ENCODE measurements around the gene TRPV3. TPM values are rescaled to one million over a fixed set of nuclear protein-coding genes. Genes with fewer than 3 reads are reported as not detected.

Gene TRPV3
- total and polyA plus RNA-seq, 10 donors = 0.13 to 2.0 (median 0.99) TPM

DNA sequence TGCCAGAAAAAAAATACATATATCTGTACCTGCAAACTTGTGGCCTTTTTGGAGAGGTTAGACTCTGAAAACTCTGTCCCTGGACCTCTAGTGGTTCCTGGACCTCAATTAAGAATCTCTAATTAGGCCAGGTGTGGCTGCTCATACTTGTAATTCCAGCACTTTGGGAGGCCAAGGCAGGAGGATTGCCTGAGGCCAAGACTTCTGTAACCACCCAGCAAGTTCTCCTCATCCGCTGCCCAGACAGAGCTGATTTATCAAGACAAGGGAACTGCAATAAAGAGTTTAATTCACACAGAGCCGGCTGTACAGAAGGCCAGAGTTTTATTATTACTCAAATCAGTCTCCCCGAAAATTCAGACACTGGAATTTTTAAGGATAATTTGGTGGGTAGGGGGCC lies 77.6 kb downstream of the TRPV3 start:
- intact Hi-C loops (cut with DNase I; ENCODE audit: low total_unique reads) = no loop called here
- no peak for TF ChIP-seq POLR2A (IDR thresholded peaks at IDR 0.05)
- TF ChIP-seq, protein P1, sequence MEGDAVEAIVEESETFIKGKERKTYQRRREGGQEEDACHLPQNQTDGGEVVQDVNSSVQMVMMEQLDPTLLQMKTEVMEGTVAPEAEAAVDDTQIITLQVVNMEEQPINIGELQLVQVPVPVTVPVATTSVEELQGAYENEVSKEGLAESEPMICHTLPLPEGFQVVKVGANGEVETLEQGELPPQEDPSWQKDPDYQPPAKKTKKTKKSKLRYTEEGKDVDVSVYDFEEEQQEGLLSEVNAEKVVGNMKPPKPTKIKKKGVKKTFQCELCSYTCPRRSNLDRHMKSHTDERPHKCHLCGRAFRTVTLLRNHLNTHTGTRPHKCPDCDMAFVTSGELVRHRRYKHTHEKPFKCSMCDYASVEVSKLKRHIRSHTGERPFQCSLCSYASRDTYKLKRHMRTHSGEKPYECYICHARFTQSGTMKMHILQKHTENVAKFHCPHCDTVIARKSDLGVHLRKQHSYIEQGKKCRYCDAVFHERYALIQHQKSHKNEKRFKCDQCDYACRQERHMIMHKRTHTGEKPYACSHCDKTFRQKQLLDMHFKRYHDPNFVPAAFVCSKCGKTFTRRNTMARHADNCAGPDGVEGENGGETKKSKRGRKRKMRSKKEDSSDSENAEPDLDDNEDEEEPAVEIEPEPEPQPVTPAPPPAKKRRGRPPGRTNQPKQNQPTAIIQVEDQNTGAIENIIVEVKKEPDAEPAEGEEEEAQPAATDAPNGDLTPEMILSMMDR (IDR thresholded peaks at IDR 0.05 in 8 of 11, conservative IDR thresholded peaks at IDR 0.05 in 3 of 11) = no peak
- no peak for TF ChIP-seq POLR2AphosphoS5 (IDR thresholded peaks at IDR 0.05)
- Histone ChIP-seq H3K36me3 (no peaks in the 10 kb centered on the region), H3K9me3 (no peaks in the 10 kb centered on the region), H3K4me1 (peaks cover 0 to 5% (median 0%) of the 10 kb centered on the region in 6 donors), H3K27me3 (replicated peaks in 1 of 7) (peaks cover 0 to 14% (median 0%) of the 10 kb centered on the region in 7 donors), H3K27ac (no peak overlapping the region), H3K4me3 (no peak overlapping the region)
- DNase-seq = no peak
- WGBS, 5 donors = 88 to 94% (median 89%) methylated on average over 3 of the region's 3 CpGs

DNA sequence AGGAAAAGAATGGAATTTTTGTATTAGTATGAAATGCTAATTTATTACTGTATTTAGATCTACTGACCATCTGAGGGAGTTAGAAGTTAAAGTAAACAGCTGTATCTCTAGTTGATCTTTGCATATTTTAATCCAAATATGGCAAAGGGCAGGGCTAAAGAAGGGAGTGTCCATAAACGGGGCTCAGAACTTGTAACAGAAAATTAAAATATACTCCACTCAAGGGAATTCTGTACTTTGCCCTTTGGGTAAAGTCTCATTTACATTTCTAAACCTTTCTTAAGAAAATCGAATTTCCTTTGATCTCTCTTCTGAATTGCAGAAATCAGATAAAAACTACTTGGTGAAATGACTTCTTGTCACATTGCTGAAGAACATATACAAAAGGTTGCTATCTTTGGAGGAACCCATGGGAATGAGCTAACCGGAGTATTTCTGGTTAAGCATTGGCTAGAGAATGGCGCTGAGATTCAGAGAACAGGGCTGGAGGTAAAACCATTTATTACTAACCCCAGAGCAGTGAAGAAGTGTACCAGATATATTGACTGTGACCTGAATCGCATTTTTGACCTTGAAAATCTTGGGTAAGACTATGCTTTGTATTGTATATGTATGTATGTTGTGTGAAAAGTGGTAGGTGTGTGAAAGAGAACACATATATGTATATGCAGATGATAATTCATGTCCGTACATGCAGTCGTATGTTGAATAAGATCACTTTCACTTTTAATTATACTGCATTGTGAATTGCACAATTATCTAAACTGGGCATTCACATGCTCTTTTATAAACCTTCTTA lies 81.6 kb downstream of the TRPV3 start, which contains the start of gene ASPA:
Gene ASPA, plus strand, starts transcription at position 186 of the 799 bp plus-strand sequence. Its CDS starts 163 bp downstream, at position 349.
- peak within 1 kb of the TSS; percentile 12 to 70 (median 36) for H3K27ac ChIP-seq
- H3K27me3 ChIP-seq (replicated peaks in 1 of 7) = peaks cover 0 to 4% (median 0%) of the 10 kb centered on the region in 7 donors
- DNase-seq = no peak
- TF ChIP-seq POLR2A (IDR thresholded peaks at IDR 0.05) = no peak
- TF ChIP-seq POLR2AphosphoS5 (IDR thresholded peaks at IDR 0.05) = no peak
- TF ChIP-seq, protein P1 (IDR thresholded peaks at IDR 0.05 in 8 of 11, conservative IDR thresholded peaks at IDR 0.05 in 3 of 11) = no peak
- intact Hi-C loops (cut with DNase I; ENCODE audit: low total_unique reads) = no loop called here
- peaks cover 0 to 3% (median 0%) of the 10 kb centered on the region in 8 donors for H3K9me3 ChIP-seq
- H3K4me3 ChIP-seq = peak within 1 kb of the TSS; percentile 19 to 65 (median 26)
- WGBS, 5 donors = 51 to 70% (median 53%) methylated on average over 7 of the region's 7 CpGs
- peaks cover 0 to 11% (median 0%) of the 10 kb centered on the region in 6 donors for H3K4me1 ChIP-seq
- H3K36me3 ChIP-seq = no peaks in the 10 kb centered on the region

DNA sequence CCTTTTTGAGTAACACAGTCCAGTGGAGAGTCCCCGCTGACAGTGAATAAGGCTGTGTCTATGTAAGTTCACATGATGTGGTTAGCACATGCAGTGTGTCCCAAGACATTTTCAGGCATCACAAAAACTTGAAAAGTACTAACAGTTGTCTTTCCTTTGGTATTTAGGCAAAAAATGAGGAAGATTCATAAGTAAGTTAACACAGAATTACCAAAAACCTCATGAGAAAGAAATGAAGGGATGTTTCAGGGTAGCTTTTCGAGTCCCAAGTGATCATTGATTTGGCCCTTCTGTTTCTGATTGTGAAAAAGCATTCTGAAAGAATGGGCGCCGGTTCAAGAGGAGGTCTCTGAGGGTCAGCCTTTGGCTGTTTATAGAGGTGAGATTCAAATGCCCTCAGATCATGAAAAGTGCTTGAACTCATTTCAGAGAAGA lies 82.3 kb downstream of the TRPV3 start:
- H3K27me3 ChIP-seq (replicated peaks in 1 of 7) = peaks cover 0 to 4% (median 0%) of the 10 kb centered on the region in 7 donors
- peak overlapping the region in 7 of 8 donors; percentile 6 to 64 (median 30) for H3K27ac ChIP-seq
- intact Hi-C loops (cut with DNase I; ENCODE audit: low total_unique reads) = no loop called here
- WGBS, 5 donors = 55 to 90% (median 74%) methylated on average over 4 of the region's 4 CpGs
- H3K36me3 ChIP-seq = no peaks in the 10 kb centered on the region
- peaks cover 0 to 11% (median 0%) of the 10 kb centered on the region in 6 donors for H3K4me1 ChIP-seq
- TF ChIP-seq POLR2A (IDR thresholded peaks at IDR 0.05) (no peak), POLR2AphosphoS5 (IDR thresholded peaks at IDR 0.05) (no peak)
- TF ChIP-seq, protein P1 (IDR thresholded peaks at IDR 0.05 in 8 of 11, conservative IDR thresholded peaks at IDR 0.05 in 3 of 11) = no peak
- no peak overlapping the region for H3K4me3 ChIP-seq
- peaks cover 0 to 3% (median 0%) of the 10 kb centered on the region in 8 donors for H3K9me3 ChIP-seq
- DNase-seq = no peak

DNA sequence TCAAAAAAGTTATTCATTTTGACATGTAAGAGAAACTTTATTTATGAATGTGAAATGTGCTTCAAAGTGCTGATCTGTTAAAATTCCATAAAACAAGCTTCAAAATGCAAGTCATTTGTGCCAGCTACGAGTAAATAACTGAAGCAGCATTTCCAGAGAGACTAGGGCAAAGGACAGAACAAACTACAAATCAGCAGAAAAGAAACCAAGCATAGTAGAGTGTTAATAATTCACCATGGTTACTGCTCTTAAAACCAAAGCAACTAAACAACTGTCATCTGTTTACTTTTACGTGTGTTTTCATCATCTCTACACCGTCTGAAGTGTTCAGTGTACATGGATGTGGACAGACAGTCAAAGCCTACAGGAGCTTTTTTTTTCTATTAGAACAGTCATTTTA lies 83.4 kb downstream of the TRPV3 start:
- WGBS, 5 donors = 44 to 62% (median 47%) methylated on average over 3 of the region's 3 CpGs
- peaks cover 0 to 4% (median 0%) of the 10 kb centered on the region in 7 donors for H3K27me3 ChIP-seq (replicated peaks in 1 of 7)
- peaks cover 0 to 11% (median 0%) of the 10 kb centered on the region in 6 donors for H3K4me1 ChIP-seq
- no peak for DNase-seq
- intact Hi-C loops (cut with DNase I; ENCODE audit: low total_unique reads) = no loop called here
- TF ChIP-seq POLR2A (IDR thresholded peaks at IDR 0.05) (no peak), POLR2AphosphoS5 (IDR thresholded peaks at IDR 0.05) (no peak)
- TF ChIP-seq, protein P1 (IDR thresholded peaks at IDR 0.05 in 8 of 11, conservative IDR thresholded peaks at IDR 0.05 in 3 of 11) = no peak
- peak overlapping the region in 2 of 8 donors; percentile 25 to 64 for H3K27ac ChIP-seq
- no peaks in the 10 kb centered on the region for H3K36me3 ChIP-seq
- H3K4me3 ChIP-seq = no peak overlapping the region
- H3K9me3 ChIP-seq = peaks cover 0 to 3% (median 0%) of the 10 kb centered on the region in 8 donors
